HG03097 (cell line): ENCODE results near the gene SLC37A2.

Source experiments
- ATAC-seq: cut with Tn5 transposase; IDR thresholded peaks from one replicate; pipeline ENCODE4 v1.9.1; 2021; ENCODE audit not compliant: unreplicated experiment, low FRiP score

The SLC37A2 gene

DNA sequence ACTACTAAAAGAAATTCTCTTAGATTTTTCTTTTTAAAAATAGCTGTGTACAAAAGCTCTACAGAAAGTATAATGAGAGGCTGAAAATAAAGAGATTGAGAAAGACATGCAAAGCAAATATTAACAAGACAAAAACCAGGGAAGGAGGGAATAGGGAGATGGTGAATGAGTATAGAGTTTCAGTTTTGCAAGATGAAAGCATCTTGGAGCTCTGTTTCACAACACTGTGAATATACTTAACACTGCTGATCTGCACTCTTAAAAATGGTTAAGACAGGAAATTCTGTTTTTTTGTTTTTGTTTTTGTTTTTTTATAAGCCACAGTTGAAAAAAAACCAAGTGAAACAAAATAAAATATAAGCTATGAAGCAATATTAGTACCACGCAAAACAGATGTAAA is 42.8 kb downstream of the SLC37A2 start:
- ATAC-seq = no peak

DNA sequence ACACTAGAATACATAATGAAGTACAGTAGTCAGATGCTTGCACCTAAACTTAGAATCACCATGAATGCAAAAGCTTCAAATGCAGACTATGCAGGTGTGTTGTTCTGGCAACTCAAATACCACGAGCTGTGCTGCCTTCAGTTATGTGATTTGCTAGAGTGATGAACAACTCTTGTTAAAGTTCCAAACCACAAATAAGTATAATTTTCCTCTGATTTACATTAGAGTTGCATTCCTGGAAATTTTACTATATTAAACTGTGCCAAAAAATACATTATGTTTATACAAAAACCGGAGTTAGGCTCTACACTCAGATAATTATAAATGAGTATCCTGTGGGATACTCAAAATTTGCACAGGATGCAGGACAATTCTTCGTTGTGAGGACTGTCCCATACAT is 45.4 kb downstream of the SLC37A2 start:
- ATAC-seq = no peak

DNA sequence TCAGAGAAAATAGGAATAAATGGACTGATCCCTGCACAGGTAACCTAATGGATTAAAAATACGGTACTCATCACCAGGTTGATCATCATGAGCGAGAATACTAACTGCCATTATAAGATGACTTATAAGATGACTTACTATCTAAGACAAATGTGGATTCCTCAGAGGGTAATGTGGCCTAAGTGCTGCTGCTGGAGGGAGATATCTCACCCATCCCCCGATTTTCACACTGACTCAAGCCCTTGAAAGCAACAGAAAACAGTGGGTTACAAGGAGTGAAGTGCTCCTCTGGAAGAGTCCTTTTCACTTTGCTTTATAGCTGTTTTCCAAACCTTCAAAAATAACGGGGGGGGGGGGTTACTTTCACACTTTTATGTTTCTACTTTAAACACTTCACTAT is 47.4 kb downstream of the SLC37A2 start:
- no peak for ATAC-seq

DNA sequence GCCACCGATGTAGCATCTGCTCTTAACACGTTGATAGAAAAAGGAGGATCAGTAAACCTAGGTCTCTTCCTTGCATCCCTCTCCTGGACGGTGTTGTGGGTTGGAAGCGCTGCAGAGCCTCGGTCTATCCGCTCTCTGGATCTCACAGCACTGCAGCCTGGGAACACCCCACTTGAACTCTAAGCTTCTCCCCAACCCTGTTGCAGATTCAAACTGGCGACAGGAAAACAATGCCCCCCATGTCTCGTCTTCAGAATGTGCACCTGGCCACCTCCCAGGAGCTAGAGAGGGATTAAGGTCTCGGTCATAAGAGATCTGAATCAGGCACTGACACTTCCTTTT is 47.9 kb downstream of the SLC37A2 start:
- no peak for ATAC-seq

DNA sequence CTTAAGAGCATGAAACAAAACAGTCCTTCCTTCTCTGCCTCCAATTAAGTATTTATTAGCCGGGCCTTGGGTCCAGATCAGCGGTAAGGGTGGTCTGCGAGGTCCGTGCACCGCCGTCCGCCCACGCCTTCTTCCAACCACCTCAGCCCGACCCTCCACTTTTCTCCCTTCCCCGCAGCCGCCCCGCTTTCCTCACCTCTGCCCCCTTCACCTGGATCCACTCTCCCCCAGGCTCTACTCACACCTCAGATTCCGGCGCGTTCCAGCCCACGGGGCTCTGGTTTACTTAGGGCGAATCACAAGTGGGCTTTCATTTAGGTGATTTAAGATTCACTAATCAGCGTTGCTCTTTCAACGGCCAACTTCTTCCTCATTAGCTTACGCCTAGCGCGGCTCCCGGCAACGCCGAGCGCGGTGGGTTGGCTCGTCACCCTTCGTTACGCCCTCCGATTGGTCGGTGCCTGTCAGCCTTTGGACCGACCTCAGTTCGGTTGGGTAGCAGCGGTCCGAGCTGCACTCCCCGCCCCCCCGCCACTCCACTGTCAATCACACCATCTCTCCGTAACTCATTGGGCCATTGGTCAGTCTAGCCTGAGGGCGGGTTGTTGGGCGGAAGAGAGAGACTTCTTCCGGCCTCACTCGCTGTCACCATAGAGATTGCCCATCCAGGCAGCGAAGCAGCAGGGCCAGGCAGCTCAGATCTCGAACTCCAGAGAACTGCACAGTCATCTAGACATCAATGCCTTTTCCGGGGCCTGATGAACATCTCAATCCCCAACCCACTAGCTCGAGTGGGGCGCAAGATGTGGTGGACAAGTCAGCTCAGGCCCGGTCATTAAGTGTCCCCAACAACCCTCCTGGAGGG is 48.5 kb downstream of the SLC37A2 start, which contains the start of gene TMEM218:
TSS of gene TMEM218 (minus strand) at position 284 of the 865 bp plus-strand sequence. CDS start 9,385 bp downstream, outside the sequence.
- ATAC-seq = peak; percentile 97

DNA sequence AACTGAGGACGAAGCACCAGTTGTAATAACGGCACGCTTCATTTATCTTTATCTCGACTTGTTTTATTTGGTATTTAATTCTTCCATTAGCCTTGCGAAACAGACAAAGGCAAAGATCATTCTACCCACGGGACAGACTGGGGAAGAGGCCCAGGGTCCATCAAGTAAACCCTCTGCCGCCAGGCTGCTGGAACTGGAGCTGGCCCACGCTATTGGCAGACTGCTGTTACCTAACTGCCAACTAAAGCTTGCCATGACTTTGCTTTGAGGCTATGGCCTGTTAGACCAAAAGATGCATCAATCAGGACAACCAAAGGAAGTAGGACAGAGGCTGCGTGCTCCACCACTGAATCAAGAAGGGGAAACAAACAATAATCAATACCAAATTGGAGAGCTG is 49.1 kb downstream of the SLC37A2 start:
- no peak for ATAC-seq

DNA sequence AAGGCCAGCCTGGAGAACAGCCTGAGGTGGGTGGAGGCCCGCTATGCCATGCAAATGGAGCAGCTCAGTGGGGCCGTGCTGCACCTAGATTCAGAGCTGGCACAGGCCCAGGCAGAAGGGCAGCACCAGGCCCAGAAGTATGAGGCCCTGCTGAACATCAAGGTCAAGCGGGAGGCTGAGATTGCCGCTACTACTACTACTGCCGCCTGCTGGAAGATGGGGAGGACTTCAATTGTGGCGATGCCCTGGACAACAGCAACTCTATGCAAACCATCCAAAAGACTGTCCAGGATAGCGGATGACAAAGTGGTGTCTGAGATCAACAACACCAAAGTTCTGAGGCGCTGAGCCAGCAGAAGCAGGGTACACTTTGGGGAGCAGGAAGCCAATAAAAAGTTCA is 51.4 kb downstream of the SLC37A2 start:
- ATAC-seq = no peak

DNA sequence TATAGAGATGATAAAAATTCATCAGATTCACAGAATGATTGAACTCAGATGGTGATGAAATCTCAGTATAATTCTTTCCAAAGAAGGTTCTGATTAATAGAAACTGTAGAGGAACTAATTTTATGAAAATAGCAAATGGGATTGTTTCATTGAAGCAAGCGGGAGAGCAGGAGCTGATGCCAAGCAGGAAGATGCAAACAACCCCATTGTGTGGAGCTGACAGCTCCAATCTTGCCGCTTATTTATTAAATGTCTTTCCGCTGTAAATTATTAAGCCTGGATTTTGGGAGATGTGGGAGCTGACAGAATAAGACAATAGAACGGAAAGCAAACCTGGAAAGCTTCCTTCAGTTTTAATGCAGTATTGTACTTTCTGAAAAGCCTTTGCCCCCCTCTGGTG is 54.3 kb downstream of the SLC37A2 start:
- ATAC-seq = no peak

DNA sequence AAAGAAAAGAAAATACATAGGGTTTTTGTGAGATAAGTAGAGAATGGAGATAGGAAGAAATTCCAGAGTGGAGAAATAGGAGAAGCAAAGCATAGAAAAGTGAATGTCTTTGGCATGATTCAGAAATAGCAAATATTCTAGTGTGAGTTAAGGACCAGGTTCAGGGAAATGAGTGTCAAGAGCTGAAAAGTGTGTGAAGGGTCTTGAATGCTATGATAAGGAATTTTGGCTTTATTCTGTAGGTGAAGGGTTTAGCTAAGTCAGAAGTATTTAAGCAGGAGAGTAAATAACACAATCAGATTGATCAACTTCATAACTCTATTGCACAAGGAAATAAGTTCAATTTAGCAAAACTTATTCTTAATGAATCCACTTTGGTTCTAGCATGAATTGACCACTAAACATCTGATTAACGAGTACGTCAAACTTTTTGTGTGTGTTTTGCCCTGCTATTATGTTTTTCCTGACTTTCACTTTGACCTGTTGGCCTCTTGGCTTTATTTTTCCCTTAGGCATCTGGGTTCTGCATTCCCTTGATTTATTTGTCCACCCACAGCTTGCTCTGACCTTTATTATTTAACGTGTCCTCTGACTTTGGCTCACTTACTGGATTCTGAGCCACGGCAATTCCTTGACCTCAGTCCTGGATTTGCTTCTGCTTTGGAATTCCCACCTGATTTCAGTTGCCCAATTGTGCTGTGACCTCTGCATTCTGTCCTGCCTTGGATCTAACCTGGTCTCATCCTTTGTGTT is 60.3 kb downstream of the SLC37A2 start:
- ATAC-seq = no peak

DNA sequence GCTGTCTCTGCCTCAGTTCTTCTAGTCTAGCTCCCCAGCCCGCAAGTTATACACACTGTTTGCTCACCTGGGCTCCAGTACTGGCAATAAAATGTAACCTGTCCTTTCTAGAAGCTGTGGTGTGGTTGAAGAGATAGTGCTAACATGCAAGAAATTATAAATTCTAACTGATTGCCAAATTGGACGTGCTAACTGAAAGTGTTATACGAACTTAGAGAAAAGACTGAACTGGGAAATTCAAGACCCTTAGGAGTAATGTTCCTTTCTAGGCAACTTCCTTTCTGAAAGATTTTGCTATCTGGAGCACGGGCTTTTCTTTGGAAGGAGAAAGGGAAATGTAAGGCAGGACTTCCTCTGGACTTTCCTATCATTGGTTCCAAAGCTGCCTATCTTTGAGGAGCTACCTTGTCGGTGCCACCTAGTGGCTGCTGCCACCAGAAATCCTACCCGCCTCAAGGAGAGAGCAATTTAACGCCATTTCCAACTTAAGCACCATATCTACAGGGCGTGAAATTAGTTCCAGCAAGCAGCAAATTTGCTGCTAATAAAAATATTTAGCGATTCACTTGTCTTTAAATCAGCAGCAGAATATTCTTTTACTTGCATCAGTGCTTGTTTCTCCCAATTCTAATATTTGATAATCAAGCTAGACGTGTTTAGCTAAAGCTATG is 61.0 kb downstream of the SLC37A2 start:
- no peak for ATAC-seq

DNA sequence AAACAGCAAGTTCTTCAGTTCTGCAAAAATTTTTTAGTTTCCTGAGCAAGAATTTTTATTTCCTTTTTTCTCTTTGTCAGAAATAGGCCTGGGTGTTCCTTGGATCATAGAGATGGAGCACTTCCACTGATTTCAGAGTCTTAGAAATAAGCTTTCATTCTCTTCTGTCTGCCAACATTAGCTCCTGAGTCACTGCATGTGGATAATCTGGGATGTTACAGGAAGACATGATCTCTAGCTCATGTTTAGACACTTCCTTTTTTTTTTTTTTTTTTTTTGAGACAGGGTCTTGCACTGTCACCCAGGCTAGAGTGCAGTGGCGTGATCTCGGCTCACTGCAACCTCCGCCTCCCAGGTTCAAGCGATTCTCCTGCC is 61.5 kb downstream of the SLC37A2 start:
- ATAC-seq = no peak

DNA sequence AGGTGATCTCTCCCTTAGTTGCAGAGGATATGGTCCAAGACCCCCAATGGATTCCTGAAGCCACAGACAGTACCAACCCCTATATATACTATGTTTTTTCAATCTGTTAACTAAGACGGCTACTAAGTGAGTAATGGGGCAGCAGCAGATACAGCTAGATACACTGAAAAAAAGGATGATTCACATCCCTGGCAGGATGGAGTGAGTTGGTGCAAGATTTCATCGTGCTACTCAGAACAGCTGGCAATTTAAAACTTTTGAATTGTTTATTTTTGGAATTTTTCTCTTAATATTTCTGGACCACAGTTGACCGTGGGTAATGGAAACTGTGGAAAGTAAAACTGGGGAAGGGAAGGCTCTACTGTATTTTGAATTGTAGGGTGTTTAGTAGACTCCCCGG is 65.3 kb downstream of the SLC37A2 start:
- ATAC-seq = no peak

DNA sequence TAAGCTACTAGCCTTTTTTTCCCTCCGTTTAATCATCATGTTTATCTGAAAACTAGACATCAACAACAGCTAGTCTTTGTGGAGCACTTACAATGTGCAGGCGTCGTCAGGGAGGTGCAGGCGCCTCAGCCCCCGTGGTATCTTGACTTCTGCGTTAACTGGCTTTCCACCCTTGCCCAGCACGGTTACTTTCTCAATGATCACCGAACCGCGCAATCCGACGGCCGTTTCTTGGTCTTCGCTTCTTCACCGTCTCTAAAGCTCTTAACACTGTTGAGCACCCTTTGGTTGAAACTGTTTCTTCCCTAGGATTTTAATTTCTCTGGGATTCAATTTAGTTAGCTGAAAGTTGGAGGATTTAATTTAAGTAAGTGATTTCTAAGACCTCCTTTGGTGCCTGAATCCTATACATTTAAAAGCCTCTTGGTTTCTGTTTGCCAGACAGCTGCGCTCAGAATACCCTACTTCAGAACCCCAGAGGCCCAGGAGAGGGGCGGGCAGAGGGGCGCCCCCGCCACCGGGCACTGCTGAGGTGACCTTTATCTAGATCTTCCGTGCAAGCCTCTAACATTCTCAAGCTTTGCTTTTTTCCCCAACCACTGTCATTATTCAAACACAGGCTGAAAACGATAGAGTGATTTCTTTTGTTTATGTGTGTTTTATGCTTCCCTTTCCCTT is 66.3 kb downstream of the SLC37A2 start:
- no peak for ATAC-seq

DNA sequence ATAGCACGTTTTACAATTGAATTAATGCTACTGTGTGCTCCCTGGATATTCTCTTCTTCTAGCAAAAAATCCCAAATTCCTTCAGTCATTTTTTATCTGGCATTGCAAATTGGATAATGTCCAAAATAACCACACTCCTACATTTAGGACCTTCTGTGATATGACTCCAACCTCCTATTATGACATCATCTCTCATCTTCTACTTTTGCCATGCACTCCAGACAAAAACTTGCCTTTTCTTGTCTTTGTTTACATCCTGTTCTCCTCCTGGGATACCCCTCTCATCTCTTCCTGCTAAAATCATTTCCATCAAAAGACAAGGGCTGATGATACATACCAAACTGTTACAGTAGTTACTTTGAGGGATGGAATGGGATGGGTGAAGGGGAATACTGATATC is 69.0 kb downstream of the SLC37A2 start:
- no peak for ATAC-seq

DNA sequence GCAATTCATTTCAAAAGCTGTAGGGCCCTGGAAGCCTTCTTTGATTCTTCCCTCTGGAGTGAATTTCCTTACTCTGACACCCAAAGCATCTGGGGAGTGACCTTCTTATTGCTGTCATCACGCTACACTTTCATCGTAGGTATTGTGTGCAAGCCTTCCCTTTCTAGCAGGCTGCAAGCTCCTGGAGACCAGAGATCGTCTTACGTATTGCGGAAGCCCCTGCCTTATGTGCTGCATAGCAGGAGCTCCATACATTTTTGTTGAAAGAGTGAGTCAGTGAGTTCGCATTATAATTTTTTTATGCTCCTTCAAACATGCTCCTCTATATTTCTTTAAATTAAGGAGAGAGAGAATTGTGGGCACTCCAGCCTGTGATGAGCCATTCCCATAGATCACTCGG is 69.5 kb downstream of the SLC37A2 start:
- no peak for ATAC-seq

DNA sequence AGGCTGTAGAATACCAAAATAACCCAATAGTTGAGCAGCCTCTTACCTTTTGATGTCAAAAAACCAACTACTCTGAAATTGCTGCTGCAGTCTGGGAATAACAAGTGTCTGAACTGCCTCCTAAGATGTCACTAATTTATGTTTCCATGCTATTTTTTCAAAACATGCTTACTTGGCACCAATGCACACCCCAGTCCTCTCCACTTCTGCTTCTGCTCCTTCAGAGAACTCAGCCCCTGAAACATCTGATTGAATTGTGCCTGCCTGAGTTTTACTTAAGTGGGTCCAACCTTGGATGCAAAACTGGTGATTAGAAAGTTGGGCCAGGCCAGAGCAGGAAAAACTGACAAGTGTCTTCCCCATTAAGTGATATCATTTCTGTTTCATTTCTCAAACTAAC is 72.9 kb downstream of the SLC37A2 start:
- no peak for ATAC-seq

DNA sequence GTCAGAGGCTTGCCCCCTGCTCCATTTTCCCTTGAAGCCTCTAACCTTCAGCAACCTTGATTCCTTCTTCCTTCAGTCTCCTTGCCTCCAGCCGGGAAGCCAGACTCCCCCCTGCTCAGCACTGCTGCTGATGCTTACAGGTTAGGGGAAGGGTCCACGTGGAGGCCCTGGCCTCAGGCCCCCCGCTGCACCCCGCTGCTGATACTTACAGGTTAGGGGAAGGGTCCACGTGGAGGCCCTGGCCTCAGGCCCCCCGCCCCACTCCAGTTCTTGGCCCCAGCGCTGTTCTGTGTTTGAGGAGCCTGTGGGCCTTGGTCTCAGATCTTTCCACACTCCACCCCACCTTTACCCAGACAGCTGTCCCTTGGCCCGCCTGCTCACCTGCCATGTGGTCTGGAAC is 75.9 kb downstream of the SLC37A2 start:
- ATAC-seq = no peak

DNA sequence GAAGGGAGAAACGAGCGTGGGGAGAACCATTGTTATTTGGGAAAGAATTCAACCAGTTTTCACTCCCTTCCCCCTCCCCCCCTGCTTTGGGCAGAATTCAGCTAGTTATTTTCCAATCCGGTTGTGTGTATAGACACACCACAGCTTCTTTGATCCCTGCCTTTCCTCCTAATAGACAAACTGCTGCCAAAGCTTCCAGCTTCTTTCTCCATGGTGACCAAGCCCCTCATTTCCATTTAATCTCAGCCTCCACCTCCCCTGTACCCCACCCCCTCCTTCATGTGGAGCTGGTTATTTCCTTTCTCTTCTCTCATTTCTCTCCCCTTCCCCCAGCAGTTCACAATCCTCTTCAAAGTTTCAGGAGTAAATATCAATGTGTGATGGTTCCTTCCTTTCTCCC is 76.7 kb downstream of the SLC37A2 start:
- no peak for ATAC-seq
